Endothelial cell of umbilical vein (primary cell): ENCODE results near the gene SVOP. TPM values are rescaled to one million over a fixed set of nuclear protein-coding genes. Genes with fewer than 3 reads are reported as not detected.

ENCODE experiments used
- BruUV-seq: library from RNA; stranded (reverse); fragments of 400-500 nt; replicated peaks from 2 replicates; lab custom pipeline; 2021; lab: Mats Ljungman, UMichigan
- CTCF ChIA-PET: fragments of 300-600, 350-600 bp; sonication (Branson Sonifier 250); formaldehyde crosslinking; loops from one replicate; lab custom pipeline; 2021; ENCODE audit warnings: antibody characterized with exemption, inconsistent platforms; lab: Charles Lee
- POLR2A ChIA-PET: fragments of 300-600, 350-600 bp; sonication (Branson Sonifier 250); formaldehyde crosslinking; loops from one replicate; lab custom pipeline; 2021; ENCODE audit warnings: antibody characterized with exemption, inconsistent platforms; lab: Charles Lee
- DNase-seq: peaks from one replicate; pipeline ENCODE4 v3.0.0-alpha.2; 2011; ENCODE audit warnings: low read depth, low spot score
- FAIRE-seq: peaks from 2 replicates; lab custom pipeline; 2011; peaks lifted over from hg19 to GRCh38; lab: Jason Lieb, UNC
- H2AFZ ChIP-seq: 2 replicates; pipeline ENCODE4 v1.6.0; 2012; ENCODE audit warnings: low read depth, low read length, control low read depth, inconsistent platforms
- H3K27ac ChIP-seq: 2 replicates; pipeline ENCODE4 v1.5.1; 2011; ENCODE audit warnings: low read depth, mild to moderate bottlenecking, control low read depth, low read length, moderate library complexity; ENCODE audit not compliant: insufficient read depth
- H3K27me3 ChIP-seq, 2 experiments: 2 replicates each; pipeline versions ENCODE4 v1.6.0 to v1.6.1; 2011; ENCODE audit warnings: low read length in 2 of 2, mixed read lengths in 1 of 2; ENCODE audit not compliant: control insufficient read depth in 2 of 2, insufficient read depth in 2 of 2
- H3K36me3 ChIP-seq, 2 experiments: 2 replicates in 1 of 2; 3 replicates in 1 of 2; pipeline ENCODE4 v1.5.1; 2011; ENCODE audit warnings: low read length in 2 of 2, mild to moderate bottlenecking in 1 of 2, moderate library complexity in 1 of 2; ENCODE audit not compliant: control insufficient read depth in 2 of 2, insufficient read depth in 2 of 2; ENCODE audit errors: extremely low read depth in 1 of 2
- H3K4me1 ChIP-seq: 3 replicates; pipeline ENCODE4 v1.5.1; 2011; ENCODE audit warnings: mild to moderate bottlenecking, low read length; ENCODE audit not compliant: control insufficient read depth, insufficient read depth; ENCODE audit errors: extremely low read depth
- H3K4me2 ChIP-seq: 2 replicates; pipeline ENCODE4 v1.6.1; 2011; ENCODE audit warnings: low read length, control low read depth, mixed read lengths; ENCODE audit not compliant: insufficient read depth
- H3K4me3 ChIP-seq, 3 experiments: fragments of 200-600 bp in 1 of 3; sonication (generic), shearing (Covaris generic) in 1 of 3; replicated peaks in 1 of 3; 2 replicates each; pipeline ENCODE4 v1.5.1; 2011 to 2016; ENCODE audit warnings: control low read depth in 3 of 3, low read length in 3 of 3, mild to moderate bottlenecking in 2 of 3, inconsistent platforms in 1 of 3, low read depth in 1 of 3, moderate library complexity in 1 of 3; ENCODE audit not compliant: insufficient read depth in 1 of 3
- H3K79me2 ChIP-seq: 2 replicates; pipeline ENCODE4 v1.6.0; 2012; ENCODE audit warnings: low read length, inconsistent platforms; ENCODE audit not compliant: control insufficient read depth, insufficient read depth
- H3K9ac ChIP-seq: replicated peaks from 2 replicates; pipeline ENCODE3; 2011; ENCODE audit warnings: low read length, control low read depth; ENCODE audit not compliant: insufficient read depth; ENCODE audit errors: extremely low read depth
- H3K9me1 ChIP-seq: replicated peaks from 3 replicates; pipeline ENCODE4 v1.6.0; 2011; ENCODE audit warnings: mild to moderate bottlenecking, low read length; ENCODE audit not compliant: control insufficient read depth, insufficient read depth; ENCODE audit errors: extremely low read depth
- H3K9me3 ChIP-seq: replicated peaks from 2 replicates; pipeline ENCODE4 v1.5.1; 2012; ENCODE audit warnings: low read length, inconsistent platforms; ENCODE audit not compliant: control insufficient read depth, insufficient read depth
- H4K20me1 ChIP-seq: replicated peaks from 2 replicates; pipeline ENCODE3; 2011; ENCODE audit warnings: mild to moderate bottlenecking, low read length; ENCODE audit not compliant: control insufficient read depth, insufficient read depth; ENCODE audit errors: extremely low read depth
- EZH2 ChIP-seq: IDR thresholded peaks from 2 replicates; pipeline ENCODE4 v1.6.1; 2012; ENCODE audit warnings: borderline replicate concordance, low read depth, mild to moderate bottlenecking, moderate library complexity, low read length, inconsistent platforms; ENCODE audit not compliant: severe bottlenecking
- FOS ChIP-seq: IDR thresholded peaks from 2 replicates; pipeline ENCODE4 v1.6.1; 2011; ENCODE audit warnings: mild to moderate bottlenecking, low read length, moderate library complexity, borderline replicate concordance; ENCODE audit not compliant: insufficient read depth
- GATA2 ChIP-seq: IDR thresholded peaks from 2 replicates; pipeline ENCODE4 v1.7.0; 2011; ENCODE audit warnings: low read depth, mild to moderate bottlenecking, moderate library complexity, mixed read lengths, low read length; ENCODE audit not compliant: insufficient read length, insufficient read depth
- JUN ChIP-seq: IDR thresholded peaks from 2 replicates; pipeline ENCODE4 v1.6.1; 2011; ENCODE audit warnings: borderline replicate concordance, low read depth; ENCODE audit not compliant: insufficient read length, insufficient read depth
- MYC ChIP-seq: IDR thresholded peaks from one replicate; pipeline ENCODE4 v1.6.1; 2011; ENCODE audit warnings: mild to moderate bottlenecking, low read depth, low read length
- POLR2A ChIP-seq: IDR thresholded peaks from 2 replicates; pipeline ENCODE4 v1.6.1; 2012; ENCODE audit warnings: low read depth, mild to moderate bottlenecking, control low read depth, low read length
- POLR2AphosphoS5 ChIP-seq: IDR thresholded peaks from 2 replicates; pipeline ENCODE4 v1.6.1; 2012; ENCODE audit warnings: low read depth, mild to moderate bottlenecking, control low read depth, low read length, moderate library complexity; ENCODE audit not compliant: insufficient read depth
- dilution Hi-C: fragments of 300-500 bp; cut with MboI; formaldehyde crosslinking; loops from one replicate; pipeline ENCODE4 v1.15.0; 2019; ENCODE audit warnings: low sequenced_read_pairs; ENCODE audit not compliant: extremely low pct_ligation_motif_present
- intact Hi-C: fragments of 100-400 bp; cut with micrococcal nuclease; formaldehyde crosslinking; loops from one replicate; pipeline ENCODE4 v1.10.0; 2022
- polyA plus RNA-seq, 4 experiments: library from polyadenylated mRNA; depleted of rRNA in 3 of 4; stranded (reverse) in 3 of 4; unstranded in 1 of 4; fragments of >200 nt; gene quantifications; 2 replicates each; pipeline versions ENCODE4 v1.2.1 to v1.2.3, GENCODE V29; 2011 to 2012; ENCODE audit warnings: missing spikeins in 1 of 4
- total RNA-seq: library from RNA; stranded (reverse); gene quantifications from 2 replicates; pipeline ENCODE4 v1.2.3, GENCODE V29; 2021
- TF ChIP-seq, protein P1 (sequence below): IDR thresholded peaks from 2 replicates; pipeline ENCODE4 v1.6.1; 2011; ENCODE audit not compliant: insufficient read depth, insufficient read length
- TF ChIP-seq, protein P2 (sequence below), 2 donors: IDR thresholded peaks; 1 replicate in 1 of 2; 2 replicates in 1 of 2; pipeline ENCODE4 v1.5.1; 2011; ENCODE audit warnings: low read length in 2 of 2, mild to moderate bottlenecking in 2 of 2, moderate library complexity in 2 of 2, control low read depth in 1 of 2, inconsistent platforms in 1 of 2, low read depth in 1 of 2; ENCODE audit not compliant: insufficient read depth in 1 of 2; ENCODE audit errors: extremely low read depth in 1 of 2

Gene SVOP
- total and polyA plus RNA-seq, 2 donors (not counting 3 experiments of a cell fraction or from before 2014, with no cell fraction given): not detected

DNA sequence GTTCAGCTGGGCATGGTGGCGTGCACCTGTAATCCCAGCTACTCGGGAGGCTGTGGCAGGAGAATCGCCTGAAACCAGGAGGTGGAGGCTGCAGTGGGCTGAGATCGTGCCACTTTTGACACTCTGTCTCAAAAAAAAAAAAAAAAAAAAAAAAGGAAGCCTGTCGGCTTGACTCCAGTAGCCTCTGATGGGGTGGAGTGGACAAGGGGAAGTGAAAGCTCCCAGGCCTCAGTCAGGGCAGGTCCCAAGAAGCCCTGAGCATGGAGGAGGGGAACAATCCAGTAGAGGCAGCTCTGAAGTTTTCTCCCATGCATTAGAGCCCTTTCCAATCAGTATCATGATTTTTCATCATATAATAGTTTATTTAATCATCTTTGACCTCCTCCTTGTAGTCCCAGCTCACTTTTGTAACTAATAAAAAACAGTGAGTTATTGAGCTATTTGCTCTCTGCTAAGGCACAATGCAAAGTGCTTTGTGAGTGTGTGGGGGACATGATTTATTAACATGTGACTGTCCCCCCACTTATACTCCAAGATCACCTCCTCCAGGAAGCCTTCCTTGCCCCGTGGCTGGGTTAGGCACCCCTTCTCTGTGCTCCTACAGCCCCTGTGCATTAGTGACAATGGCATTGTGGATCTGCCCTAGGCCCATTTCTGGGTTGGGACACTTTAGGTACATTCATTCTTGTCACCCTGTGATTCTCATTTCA is 158.8 kb downstream of the SVOP start:
- peaks cover 11% of the 10 kb centered on the region for H3K4me1 ChIP-seq
- no peak overlapping the region for H3K4me3 ChIP-seq
- intact Hi-C loops: no loop called here
- BruUV-seq: no TSS peak
- FAIRE-seq (no peak), DNase-seq (no peak)
- no peaks in the 10 kb centered on the region for H3K27me3 ChIP-seq
- H3K27ac ChIP-seq: no peak overlapping the region
- H3K9me1 ChIP-seq: no peaks in the 10 kb centered on the region
- CTCF ChIA-PET: interaction anchor here (0.7 to 1.2 kb wide), 4 partner anchors 22 to 231 kb away, joined by 3 to 4 read pairs (median 3); no protein-coding TSS in a partner anchor
- TF ChIP-seq POLR2A (no peak), JUN (no peak), MYC (no peak), GATA2 (no peak), FOS (no peak), EZH2 (no peak), POLR2AphosphoS5 (no peak)
- TF ChIP-seq, protein P1, sequence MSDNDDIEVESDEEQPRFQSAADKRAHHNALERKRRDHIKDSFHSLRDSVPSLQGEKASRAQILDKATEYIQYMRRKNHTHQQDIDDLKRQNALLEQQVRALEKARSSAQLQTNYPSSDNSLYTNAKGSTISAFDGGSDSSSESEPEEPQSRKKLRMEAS: no peak
- TF ChIP-seq, protein P2, sequence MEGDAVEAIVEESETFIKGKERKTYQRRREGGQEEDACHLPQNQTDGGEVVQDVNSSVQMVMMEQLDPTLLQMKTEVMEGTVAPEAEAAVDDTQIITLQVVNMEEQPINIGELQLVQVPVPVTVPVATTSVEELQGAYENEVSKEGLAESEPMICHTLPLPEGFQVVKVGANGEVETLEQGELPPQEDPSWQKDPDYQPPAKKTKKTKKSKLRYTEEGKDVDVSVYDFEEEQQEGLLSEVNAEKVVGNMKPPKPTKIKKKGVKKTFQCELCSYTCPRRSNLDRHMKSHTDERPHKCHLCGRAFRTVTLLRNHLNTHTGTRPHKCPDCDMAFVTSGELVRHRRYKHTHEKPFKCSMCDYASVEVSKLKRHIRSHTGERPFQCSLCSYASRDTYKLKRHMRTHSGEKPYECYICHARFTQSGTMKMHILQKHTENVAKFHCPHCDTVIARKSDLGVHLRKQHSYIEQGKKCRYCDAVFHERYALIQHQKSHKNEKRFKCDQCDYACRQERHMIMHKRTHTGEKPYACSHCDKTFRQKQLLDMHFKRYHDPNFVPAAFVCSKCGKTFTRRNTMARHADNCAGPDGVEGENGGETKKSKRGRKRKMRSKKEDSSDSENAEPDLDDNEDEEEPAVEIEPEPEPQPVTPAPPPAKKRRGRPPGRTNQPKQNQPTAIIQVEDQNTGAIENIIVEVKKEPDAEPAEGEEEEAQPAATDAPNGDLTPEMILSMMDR (IDR thresholded peaks at IDR 0.05; ENCODE audit: extremely low read depth in 1 of 2, insufficient read depth in 1 of 2, low read depth in 1 of 2, low read length in 2 of 2): no peak
- no peak overlapping the region for H2AFZ ChIP-seq
- no peaks in the 10 kb centered on the region for H4K20me1 ChIP-seq
- no peaks in the 10 kb centered on the region for H3K9me3 ChIP-seq
- dilution Hi-C loops: no loop called here
- no peaks in the 10 kb centered on the region for H3K36me3 ChIP-seq
- POLR2A ChIA-PET: no interaction called here
- H3K4me2 ChIP-seq: no peak overlapping the region
- no peak overlapping the region for H3K9ac ChIP-seq
- H3K79me2 ChIP-seq: peaks cover under 1% of the 10 kb centered on the region
